Left lung (tissue), 10 donors: Measurements from ENCODE around the gene PLA2G2A. TPM values are rescaled to one million over a fixed set of nuclear protein-coding genes. Genes with fewer than 3 reads are reported as not detected.

Source experiments
- ATAC-seq: fragments of 200-7000 bp; cut with Tn5 transposase; one replicate; pipeline ENCODE4 v1.9.1; 2020; ENCODE audit warnings: moderate library complexity
- DNase-seq, 4 donors: peaks; one replicate each; pipeline ENCODE4 v3.0.0-alpha.2; 2013 to 2020
- H3K27ac ChIP-seq, 2 donors: fragments of 200-600 bp; sonication (generic) in 1 of 2; one replicate each; pipeline versions ENCODE4 v1.5.0 to v1.8.0; 2020 to 2021
- H3K27me3 ChIP-seq, 2 donors: fragments of 200-600 bp; sonication (generic) in 1 of 2; one replicate each; pipeline versions ENCODE4 v1.5.0 to v1.8.0; 2020 to 2021
- H3K36me3 ChIP-seq, 2 donors: fragments of 200-600 bp; sonication (generic) in 1 of 2; one replicate each; pipeline versions ENCODE4 v1.5.0 to v1.8.0; 2020 to 2021
- H3K4me1 ChIP-seq, 2 donors: fragments of 200-600 bp; one replicate each; pipeline ENCODE4 v1.8.0; 2021
- H3K4me3 ChIP-seq, 2 donors: fragments of 200-600 bp; sonication (generic) in 1 of 2; one replicate each; pipeline versions ENCODE4 v1.5.0 to v1.8.0; 2020 to 2021; ENCODE audit warnings: mild to moderate bottlenecking in 1 of 2
- H3K9me3 ChIP-seq, 2 donors: fragments of 200-600 bp; sonication (generic) in 1 of 2; one replicate each; pipeline versions ENCODE4 v1.5.0 to v1.8.0; 2020 to 2021
- intact Hi-C, 2 donors: fragments of 100-400 bp; cut with DNase I; formaldehyde crosslinking; loops; one replicate each; pipeline versions ENCODE4 v1.11.2 to v1.14.2; 2022
- polyA plus RNA-seq, 6 donors: library from polyadenylated mRNA; unstranded; fragments of 120-200 nt; gene quantifications; one replicate each; pipeline ENCODE4 v1.2.1, GENCODE V29; 2013; ENCODE audit not compliant: insufficient read length in 6 of 6
- total RNA-seq, 2 donors: library from RNA; stranded (reverse); fragmentation: NEBNext Ultra II Directional; extraction: Animal tissue kit (Norgen Biotek cat#: 25700); gene quantifications; one replicate each; pipeline ENCODE4 v1.2.1, GENCODE V29; 2021
- TF ChIP-seq, protein P1 (sequence below), 2 donors: fragments of 200-600 bp; sonication (generic) in 1 of 2; IDR thresholded peaks; one replicate each; pipeline versions ENCODE4 v1.5.0 to v1.8.0; 2021; ENCODE audit warnings: antibody characterized with exemption in 2 of 2
- donor health status: DM: no; HTN: yes; CAD: no.
- donor health status: DM: no; HTN: no; CAD: no.

Gene PLA2G2A
- total and polyA plus RNA-seq, 8 donors = 0.73 to 65.7 (median 1.7) TPM

DNA sequence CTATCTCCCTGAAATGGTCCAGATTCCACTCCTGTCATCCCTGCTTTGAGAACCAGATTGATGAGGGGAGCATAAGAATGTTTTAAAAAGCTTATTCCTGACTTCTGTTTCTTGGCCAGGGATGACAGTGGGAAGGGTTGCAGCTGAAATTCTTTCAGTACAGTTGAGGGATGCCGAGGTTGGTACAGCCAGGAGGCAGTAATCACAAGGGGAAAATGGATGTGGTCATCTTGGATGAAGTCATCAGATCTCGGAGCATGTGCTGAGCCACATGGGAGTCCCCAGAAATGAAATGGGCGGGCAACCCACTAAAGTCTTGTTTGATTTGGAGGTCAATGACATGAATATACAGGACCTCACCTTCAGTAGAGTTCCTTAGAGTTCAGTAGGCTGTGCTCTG is 37.3 kb downstream of the PLA2G2A start:
- H3K27me3 ChIP-seq = peaks cover 0 to 9% of the 10 kb centered on the region in 2 donors
- H3K9me3 ChIP-seq = no peaks in the 10 kb centered on the region
- TF ChIP-seq, protein P1, sequence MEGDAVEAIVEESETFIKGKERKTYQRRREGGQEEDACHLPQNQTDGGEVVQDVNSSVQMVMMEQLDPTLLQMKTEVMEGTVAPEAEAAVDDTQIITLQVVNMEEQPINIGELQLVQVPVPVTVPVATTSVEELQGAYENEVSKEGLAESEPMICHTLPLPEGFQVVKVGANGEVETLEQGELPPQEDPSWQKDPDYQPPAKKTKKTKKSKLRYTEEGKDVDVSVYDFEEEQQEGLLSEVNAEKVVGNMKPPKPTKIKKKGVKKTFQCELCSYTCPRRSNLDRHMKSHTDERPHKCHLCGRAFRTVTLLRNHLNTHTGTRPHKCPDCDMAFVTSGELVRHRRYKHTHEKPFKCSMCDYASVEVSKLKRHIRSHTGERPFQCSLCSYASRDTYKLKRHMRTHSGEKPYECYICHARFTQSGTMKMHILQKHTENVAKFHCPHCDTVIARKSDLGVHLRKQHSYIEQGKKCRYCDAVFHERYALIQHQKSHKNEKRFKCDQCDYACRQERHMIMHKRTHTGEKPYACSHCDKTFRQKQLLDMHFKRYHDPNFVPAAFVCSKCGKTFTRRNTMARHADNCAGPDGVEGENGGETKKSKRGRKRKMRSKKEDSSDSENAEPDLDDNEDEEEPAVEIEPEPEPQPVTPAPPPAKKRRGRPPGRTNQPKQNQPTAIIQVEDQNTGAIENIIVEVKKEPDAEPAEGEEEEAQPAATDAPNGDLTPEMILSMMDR (IDR thresholded peaks at IDR 0.05) = no peak
- no peaks in the 10 kb centered on the region for H3K36me3 ChIP-seq
- intact Hi-C loops = no loop called here
- DNase-seq (no peak), ATAC-seq (no peak)
- no peak overlapping the region for H3K27ac ChIP-seq
- H3K4me1 ChIP-seq = no peaks in the 10 kb centered on the region
- H3K4me3 ChIP-seq = no peak overlapping the region

DNA sequence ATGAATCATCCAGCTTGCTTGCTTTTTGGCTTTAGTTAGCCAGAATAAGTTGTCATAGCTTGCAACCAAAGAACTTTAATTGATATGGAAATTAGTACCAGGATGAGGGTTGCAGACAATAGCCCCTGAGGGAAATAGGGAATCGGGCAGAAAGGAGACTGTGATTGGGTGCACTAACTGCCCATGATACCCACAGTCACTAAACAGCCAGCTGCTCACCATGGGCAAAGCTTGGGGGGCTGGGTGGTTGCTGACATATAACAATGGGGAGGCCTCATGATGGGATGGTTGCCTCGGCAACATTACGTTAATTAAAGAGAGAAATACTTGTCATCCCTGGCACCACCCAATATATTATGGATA is 38.2 kb downstream of the PLA2G2A start:
- H3K36me3 ChIP-seq = no peaks in the 10 kb centered on the region
- intact Hi-C loops = no loop called here
- H3K9me3 ChIP-seq = no peaks in the 10 kb centered on the region
- H3K4me3 ChIP-seq = no peak overlapping the region
- no peak for DNase-seq
- H3K27ac ChIP-seq = no peak overlapping the region
- no peak for ATAC-seq
- no peaks in the 10 kb centered on the region for H3K4me1 ChIP-seq
- TF ChIP-seq, protein P1 (IDR thresholded peaks at IDR 0.05) = no peak
- H3K27me3 ChIP-seq = peaks cover 0 to 1% of the 10 kb centered on the region in 2 donors

DNA sequence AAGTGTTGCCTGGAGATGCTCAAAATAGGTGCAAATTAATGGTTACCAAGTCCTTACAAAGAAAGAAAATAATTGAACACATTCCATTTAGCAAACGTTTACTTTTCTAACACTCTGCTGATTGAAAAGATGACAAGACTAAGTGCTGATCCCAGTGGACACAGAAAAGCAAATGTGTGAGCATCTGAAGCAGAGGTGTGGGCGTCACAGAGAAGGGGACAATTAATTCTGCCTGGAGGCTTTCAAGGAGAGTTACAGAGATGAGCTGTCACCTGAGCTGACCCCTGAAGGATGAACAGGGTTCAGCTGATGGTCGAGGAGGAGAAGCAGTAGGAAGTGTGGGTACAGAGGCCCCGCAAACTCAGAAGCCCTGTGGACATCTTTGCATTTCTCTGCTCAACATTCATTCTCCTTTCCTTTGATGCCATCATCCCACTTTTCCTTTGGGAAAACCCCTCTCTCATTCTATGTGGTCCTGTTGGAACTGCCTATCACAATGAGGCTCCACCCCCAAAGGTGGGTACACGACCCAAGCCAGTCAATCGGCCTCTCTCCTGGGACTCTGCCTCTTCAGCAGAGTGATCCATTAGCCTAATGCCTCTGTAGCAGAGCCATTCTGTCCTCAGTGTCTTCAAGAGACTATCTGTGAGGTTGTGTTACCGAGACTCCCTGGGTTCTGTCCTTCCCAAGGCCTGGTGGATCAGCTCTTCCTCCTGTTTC is 38.8 kb downstream of the PLA2G2A start:
- H3K4me1 ChIP-seq = no peaks in the 10 kb centered on the region
- TF ChIP-seq, protein P1 (IDR thresholded peaks at IDR 0.05) = no peak
- intact Hi-C loops = no loop called here
- H3K4me3 ChIP-seq = no peak overlapping the region
- no peak for ATAC-seq
- H3K27me3 ChIP-seq = no peaks in the 10 kb centered on the region
- H3K9me3 ChIP-seq = no peaks in the 10 kb centered on the region
- no peak for DNase-seq
- no peak overlapping the region for H3K27ac ChIP-seq
- no peaks in the 10 kb centered on the region for H3K36me3 ChIP-seq

- Histone ChIP-seq H3K36me3 (no peaks in the 10 kb centered on the region), H3K4me3 (no peak overlapping the region), H3K27ac (no peak overlapping the region), H3K9me3 (no peaks in the 10 kb centered on the region), H3K4me1 (no peaks in the 10 kb centered on the region), H3K27me3 (no peaks in the 10 kb centered on the region)
- intact Hi-C loops = no loop called here
- no peak for ATAC-seq
- TF ChIP-seq, protein P1 (IDR thresholded peaks at IDR 0.05) = no peak
- DNase-seq = no peak
Observed at GRCh38 chr1:19938472-19938871, 40.9 kb downstream of the PLA2G2A start.

GRCh38 chr1:19936061-19936750 is 43.2 kb downstream of the PLA2G2A start:
- Histone ChIP-seq H3K4me1 (no peaks in the 10 kb centered on the region), H3K4me3 (no peak overlapping the region), H3K27me3 (no peaks in the 10 kb centered on the region), H3K27ac (no peak overlapping the region), H3K36me3 (no peaks in the 10 kb centered on the region), H3K9me3 (peaks cover 0 to 21% of the 10 kb centered on the region in 2 donors)
- intact Hi-C loops = no loop called here
- ATAC-seq = no peak
- DNase-seq = no peak
- TF ChIP-seq, protein P1 (IDR thresholded peaks at IDR 0.05) = no peak
